Testis (tissue), 2 donors: ENCODE results near the gene CCDC9.

ENCODE experiments used
- POLR2A ChIP-seq: fragments of 450-650 bp; IDR thresholded peaks from one replicate; pipeline ENCODE4 v1.6.1; 2017; ENCODE audit warnings: antibody characterized with exemption, mild to moderate bottlenecking, moderate library complexity
- TF ChIP-seq, protein P1 (sequence below), 3 experiments: fragments of 450-650 bp in 2 of 3; fragments of 200-600 bp in 1 of 3; sonication (generic) in 1 of 3; IDR thresholded peaks; one replicate each; pipeline ENCODE4 v1.5.1; 2016 to 2019; ENCODE audit warnings: antibody characterized with exemption in 3 of 3, mild to moderate bottlenecking in 2 of 3, moderate library complexity in 1 of 3

DNA sequence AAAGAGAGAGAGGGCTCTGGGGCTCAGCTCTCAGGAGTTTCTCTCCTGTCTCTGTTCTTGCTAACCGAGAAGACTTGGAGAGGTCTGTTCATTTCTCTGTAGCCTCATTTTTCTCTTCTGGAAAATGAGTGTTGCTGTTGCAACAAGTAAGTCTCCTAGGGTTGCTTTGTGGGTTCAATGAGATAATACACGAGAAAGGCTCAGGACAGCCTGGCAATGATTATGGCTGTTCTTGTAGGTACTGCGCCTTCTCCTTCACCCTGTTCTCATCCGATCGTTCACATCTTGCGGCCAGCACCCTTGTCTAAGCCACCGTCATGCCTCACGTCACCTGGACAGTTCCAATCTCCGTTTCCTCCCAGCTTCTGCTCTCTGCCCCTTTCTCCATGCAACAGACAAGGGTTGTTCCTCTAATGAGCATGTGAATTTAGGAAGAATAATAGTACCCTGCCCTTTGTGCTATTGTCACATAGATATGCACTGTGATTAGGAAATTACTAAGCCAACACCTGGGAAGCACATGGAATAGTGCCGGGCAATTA lies 57.5 kb downstream of the CCDC9 start:
- TF ChIP-seq POLR2A: no peak
- TF ChIP-seq, protein P1, sequence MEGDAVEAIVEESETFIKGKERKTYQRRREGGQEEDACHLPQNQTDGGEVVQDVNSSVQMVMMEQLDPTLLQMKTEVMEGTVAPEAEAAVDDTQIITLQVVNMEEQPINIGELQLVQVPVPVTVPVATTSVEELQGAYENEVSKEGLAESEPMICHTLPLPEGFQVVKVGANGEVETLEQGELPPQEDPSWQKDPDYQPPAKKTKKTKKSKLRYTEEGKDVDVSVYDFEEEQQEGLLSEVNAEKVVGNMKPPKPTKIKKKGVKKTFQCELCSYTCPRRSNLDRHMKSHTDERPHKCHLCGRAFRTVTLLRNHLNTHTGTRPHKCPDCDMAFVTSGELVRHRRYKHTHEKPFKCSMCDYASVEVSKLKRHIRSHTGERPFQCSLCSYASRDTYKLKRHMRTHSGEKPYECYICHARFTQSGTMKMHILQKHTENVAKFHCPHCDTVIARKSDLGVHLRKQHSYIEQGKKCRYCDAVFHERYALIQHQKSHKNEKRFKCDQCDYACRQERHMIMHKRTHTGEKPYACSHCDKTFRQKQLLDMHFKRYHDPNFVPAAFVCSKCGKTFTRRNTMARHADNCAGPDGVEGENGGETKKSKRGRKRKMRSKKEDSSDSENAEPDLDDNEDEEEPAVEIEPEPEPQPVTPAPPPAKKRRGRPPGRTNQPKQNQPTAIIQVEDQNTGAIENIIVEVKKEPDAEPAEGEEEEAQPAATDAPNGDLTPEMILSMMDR (IDR thresholded peaks at IDR 0.05): no peak
